ENCODE results near the gene DOCK1.

Gene DOCK1

DNA sequence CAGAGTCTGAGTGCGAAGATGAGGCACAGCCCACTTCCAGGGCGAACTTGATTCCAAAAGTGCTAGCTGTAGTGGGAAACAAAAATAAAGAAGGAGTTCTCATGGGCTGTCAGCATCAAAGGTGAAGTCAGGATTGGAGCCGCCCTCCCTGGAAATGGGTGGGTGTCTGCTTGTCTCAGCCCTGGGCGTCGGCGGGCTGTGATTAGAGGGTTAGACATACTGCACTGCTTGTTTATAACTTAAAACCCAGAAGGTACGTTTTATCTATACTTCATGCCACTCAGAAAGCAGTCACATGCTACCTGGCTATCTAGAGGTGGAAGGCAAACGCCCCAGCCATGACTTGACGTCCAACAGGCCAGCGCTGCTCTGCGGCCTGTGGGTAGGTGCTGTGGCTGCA lies 535.1 kb downstream of the DOCK1 start:
- DNase-seq, result no peak

- DNase-seq, result no peak
Observed at GRCh38 chr10:127441350-127442219, 536.4 kb downstream of the DOCK1 start.

GRCh38 chr10:127442220-127442525 lies 536.9 kb downstream of the DOCK1 start:
- no peak for DNase-seq

DNA sequence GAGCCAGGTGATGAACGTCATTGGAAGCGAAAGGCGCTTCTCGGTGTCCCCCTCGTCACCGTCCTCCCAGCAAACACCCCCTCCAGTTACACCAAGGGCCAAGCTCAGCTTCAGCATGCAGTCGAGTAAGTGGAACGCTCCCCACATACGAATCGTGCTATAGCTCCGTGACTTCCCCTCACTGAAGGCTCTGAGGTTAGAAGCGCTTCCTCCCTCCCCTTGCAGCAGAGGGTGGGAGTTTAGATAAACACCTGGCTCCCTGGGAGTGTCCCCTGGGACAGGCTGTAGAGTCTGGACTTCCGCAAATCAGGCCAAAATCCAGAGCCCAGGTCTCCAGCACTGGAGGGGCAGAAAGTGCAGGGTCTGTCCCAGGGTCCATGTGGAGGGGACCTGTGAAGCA lies 538.9 kb downstream of the DOCK1 start:
- DNase-seq, result no peak

DNA sequence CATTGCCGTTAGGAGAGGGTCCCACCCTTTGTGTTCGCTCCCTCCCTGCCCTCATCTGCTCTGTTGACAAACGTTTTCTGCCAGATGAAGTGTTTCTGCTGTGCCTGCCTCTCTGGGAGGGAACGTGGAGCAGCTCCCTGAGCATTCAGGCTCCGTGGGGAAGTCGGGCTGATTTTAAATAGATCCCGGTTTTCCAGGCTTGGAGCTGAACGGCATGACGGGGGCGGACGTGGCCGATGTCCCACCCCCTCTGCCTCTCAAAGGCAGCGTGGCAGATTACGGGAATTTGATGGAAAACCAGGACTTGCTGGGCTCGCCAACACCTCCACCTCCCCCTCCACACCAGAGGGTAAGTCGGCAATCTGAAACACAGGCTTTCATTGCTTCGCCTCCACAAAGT lies 542.0 kb downstream of the DOCK1 start:
- DNase-seq, result no peak

DNA sequence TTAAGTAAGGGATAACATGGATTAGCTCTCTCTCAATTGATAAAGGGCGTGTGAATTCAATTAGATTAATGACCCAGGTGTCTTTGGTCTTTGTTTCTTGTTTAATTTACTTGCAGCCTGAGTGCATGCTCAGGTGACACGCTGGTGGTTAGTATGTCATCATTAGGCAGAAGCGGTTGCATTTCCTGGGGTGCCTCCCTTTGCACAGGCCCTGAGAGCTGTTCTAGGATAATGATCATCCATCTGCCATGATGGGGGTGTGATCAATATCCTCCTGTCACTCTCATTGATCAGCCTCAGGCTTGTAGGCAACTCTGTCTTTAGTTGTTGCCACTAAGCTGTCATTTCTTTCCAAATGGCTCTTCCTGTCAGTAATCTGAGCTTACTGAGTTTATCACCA lies 544.3 kb downstream of the DOCK1 start:
- no peak for DNase-seq

GRCh38 chr10:127450644-127451043 lies 545.4 kb downstream of the DOCK1 start:
- no peak for DNase-seq

- DNase-seq, result no peak
Observed at GRCh38 chr10:127451628-127452027, 546.4 kb downstream of the DOCK1 start.

DNA sequence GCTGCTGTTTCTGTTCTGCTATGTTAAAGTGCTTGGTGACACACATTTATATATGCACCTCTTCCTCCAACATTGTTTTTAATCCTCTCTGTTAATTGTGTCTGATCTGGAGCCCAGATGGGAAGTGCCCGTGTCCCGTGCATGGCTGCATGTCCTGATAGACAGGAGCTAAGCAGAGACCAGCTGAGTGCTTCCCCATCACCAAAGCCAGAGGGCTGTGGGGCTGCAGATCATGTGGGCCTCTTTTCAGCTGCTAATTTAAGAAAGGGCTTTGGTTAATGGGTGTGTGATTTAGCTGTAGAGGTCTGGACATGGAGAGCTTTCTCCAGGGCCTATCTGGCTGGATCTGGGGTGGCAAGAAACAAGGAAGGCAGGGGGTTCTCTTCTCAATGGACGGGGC lies 547.3 kb downstream of the DOCK1 start:
- no peak for DNase-seq

DNA sequence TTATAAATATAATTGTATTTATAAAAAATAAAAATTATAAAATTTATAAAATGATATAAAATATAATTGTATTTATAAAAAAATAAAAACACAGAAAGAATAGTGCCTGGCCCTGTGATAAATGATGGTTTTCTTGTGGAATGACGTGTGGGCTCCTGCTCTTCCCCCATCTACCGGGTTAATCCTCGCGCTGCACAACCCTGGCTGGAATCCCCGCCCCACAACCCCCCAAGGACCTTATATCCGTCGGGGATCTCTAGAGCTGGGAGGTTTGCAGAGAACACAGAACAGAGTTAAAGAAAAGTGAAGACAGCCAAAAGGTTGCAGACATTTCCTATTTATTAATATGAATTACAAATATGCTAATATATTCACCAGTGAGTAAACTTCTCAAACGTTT lies 548.5 kb downstream of the DOCK1 start:
- DNase-seq, result no peak

- no peak for DNase-seq
Observed at GRCh38 chr10:127456122-127456521, 550.9 kb downstream of the DOCK1 start.

- no peak for DNase-seq
Observed at GRCh38 chr10:127458016-127458810, 553.0 kb downstream of the DOCK1 start.

- DNase-seq, result no peak
Observed at GRCh38 chr10:127458829-127459228, 553.6 kb downstream of the DOCK1 start.

DNA sequence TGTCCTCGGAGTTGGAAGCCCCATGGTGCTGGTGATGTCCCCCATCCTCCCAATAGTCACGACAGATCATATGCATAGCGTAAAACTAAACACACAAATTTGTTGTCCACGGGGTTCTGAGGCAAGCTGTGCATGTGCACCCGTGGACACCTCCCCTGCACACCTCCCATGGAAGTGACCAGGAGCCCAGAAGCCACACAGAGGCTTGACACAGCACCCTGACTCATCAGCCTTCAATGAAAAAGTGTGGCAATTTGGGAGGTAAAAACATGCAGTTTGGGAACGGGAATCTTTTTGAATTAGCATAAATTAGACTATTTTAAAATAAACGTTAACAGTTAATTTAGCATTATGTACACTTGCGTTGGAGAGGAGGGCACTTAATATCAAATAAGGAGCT lies 554.7 kb downstream of the DOCK1 start:
- no peak for DNase-seq

GRCh38 chr10:127462643-127463295 lies 557.5 kb downstream of the DOCK1 start:
- DNase-seq, result no peak

GRCh38 chr10:127463548-127463947 lies 558.3 kb downstream of the DOCK1 start:
- DNase-seq, result no peak

- DNase-seq, result no peak
Observed at GRCh38 chr10:127464561-127464960, 559.3 kb downstream of the DOCK1 start.

DNA sequence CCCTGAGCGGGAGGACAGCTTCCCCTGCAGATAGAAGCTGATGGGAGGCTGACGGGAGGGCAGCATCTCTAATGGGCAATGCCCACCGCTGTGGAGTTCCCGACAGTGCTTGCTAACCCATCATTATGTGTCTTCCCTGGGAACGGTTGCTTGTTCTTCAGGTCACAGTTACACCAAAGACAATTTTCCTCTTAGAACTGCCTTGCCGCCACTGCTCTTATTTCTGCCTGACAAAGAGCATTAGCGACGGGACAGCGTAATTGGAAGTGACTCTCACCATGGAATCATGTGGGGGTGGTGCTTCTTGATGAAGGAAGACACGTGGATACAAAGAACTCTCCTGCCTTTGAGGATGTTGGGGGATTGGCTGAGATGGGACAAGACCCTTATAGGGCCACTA lies 562.6 kb downstream of the DOCK1 start:
- no peak for DNase-seq

GRCh38 chr10:127468632-127469031 lies 563.4 kb downstream of the DOCK1 start:
- no peak for DNase-seq

DNA sequence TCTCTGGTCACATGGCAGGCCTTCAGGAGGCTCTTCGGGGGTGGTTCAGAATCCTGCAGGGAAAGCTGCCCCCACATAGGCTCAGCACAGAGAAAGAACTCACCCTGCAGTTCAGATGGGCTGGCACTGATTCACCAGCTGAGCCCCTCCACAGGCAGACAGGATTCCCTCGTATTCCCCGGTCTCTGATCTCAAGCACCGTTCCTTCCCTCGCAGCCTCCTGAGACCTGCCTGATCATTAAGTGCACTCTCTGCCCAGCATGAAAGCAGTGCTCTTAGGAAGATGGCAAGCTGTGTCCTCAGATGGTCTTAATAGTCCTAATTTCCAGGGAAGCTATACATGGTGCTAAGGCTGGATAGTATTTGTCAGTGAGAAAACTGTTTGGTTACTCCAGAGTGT lies 565.7 kb downstream of the DOCK1 start:
- no peak for DNase-seq

- DNase-seq, result no peak
Observed at GRCh38 chr10:127472976-127473375, 567.7 kb downstream of the DOCK1 start.

- DNase-seq, result no peak
Observed at GRCh38 chr10:127474501-127474900, 569.3 kb downstream of the DOCK1 start.

DNA sequence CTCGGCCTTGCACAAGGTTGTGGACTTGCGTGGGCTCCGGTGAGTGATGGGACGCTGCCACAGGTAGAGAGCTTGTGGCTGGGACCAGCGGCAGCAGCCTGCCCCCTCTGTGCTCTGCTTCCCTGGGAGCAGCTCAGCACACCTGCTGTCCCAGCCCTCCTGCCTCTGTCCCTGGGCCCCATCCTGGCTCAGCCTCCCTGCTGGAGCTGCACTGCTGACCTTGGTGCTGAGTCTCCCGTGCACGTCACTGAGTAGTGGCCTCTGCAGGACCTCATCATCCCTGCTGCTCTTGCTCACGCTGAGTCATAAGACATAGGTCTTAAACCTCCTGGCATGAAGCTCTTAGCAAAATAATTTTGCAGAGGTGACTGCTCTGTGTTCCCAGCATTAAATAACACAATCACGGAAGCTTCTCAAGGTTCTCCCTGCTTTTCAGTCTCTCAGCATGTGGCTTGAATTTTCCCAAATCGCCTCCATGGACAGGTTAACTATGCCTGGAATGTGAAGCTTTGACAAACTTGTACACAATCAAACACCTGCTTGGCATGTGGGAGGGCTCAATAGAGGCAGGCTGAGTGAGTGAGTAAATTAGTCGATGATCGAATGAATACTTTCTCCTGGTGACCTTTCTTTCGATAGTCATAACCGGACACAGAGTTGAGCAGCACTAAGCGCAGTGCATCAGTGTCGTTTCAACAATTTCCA lies 580.1 kb downstream of the DOCK1 start:
- no peak for DNase-seq

Measured in fibroblast of skin of abdomen (primary cell).